Activated T-cell treated with anti-CD3 and anti-CD28 coated beads, Interleukin-2, amount 50 U/mL, for 48 hours (primary cell): Measurements from ENCODE around the gene SPRR1B.
A peak's percentile ranks its signal among the peaks of the same experiment; 100 is the strongest.
"Not testable (repeated sequence)": the region's sequence is repeated elsewhere in the genome, so short reads cannot be mapped to it uniquely, and the experiment has no call there.

Experiments used
- DNase-seq, 2 experiments: peaks; one replicate each; pipeline ENCODE4 v3.0.0-alpha.2; 2020

Gene SPRR1B

GRCh38 chr1:153030895-153031294 is at the start of gene SPRR1B:
TSS of gene SPRR1B (plus strand) at chr1:153031203. CDS start at chr1:153032346, 1,143 bp downstream.
- DNase-seq = no peak

GRCh38 chr1:152982076-152982475 is 48.9 kb upstream of the SPRR1B start:
- no peak for DNase-seq

GRCh38 chr1:152983234-152983633 is 47.8 kb upstream of the SPRR1B start:
- no peak for DNase-seq

GRCh38 chr1:152983743-152984142 is 47.3 kb upstream of the SPRR1B start, which contains the start of gene SPRR1A:
TSS of gene SPRR1A (plus strand) at chr1:152984081. CDS start at chr1:152985231, 1,150 bp downstream.
- no peak for DNase-seq

- DNase-seq = no peak
Measured at GRCh38 chr1:152986578-152986977, 44.4 kb upstream of the SPRR1B start.

- DNase-seq = no peak
Measured at GRCh38 chr1:152993186-152993585, 37.8 kb upstream of the SPRR1B start.

- no peak for DNase-seq
Measured at GRCh38 chr1:152995842-152996241, 35.2 kb upstream of the SPRR1B start.

- no peak for DNase-seq
Measured at GRCh38 chr1:152996633-152997400, 34.2 kb upstream of the SPRR1B start.

- no peak for DNase-seq
Measured at GRCh38 chr1:152997901-152998300, 33.1 kb upstream of the SPRR1B start.

- no peak for DNase-seq
Measured at GRCh38 chr1:152998476-152998875, 32.5 kb upstream of the SPRR1B start.

GRCh38 chr1:152999818-153000217 is 31.2 kb upstream of the SPRR1B start:
- DNase-seq = no peak

- no peak for DNase-seq
Measured at GRCh38 chr1:153000294-153000693, 30.7 kb upstream of the SPRR1B start.

GRCh38 chr1:153001382-153001781 is 29.6 kb upstream of the SPRR1B start, which contains the start of gene SPRR3:
TSS of gene SPRR3 (plus strand) at chr1:153001749. CDS start at chr1:153003021, 1,272 bp downstream.
- no peak for DNase-seq

- not testable (repeated sequence) for DNase-seq
Measured at GRCh38 chr1:153011235-153011758, 19.7 kb upstream of the SPRR1B start.

GRCh38 chr1:153021829-153022228 is 9.2 kb upstream of the SPRR1B start:
- DNase-seq = not testable (repeated sequence)

GRCh38 chr1:153022340-153022739 is 8.7 kb upstream of the SPRR1B start:
- DNase-seq = not testable (repeated sequence)

- DNase-seq = no peak
Measured at GRCh38 chr1:153023109-153023508, 7.9 kb upstream of the SPRR1B start.

- no peak for DNase-seq
Measured at GRCh38 chr1:153024413-153024812, 6.6 kb upstream of the SPRR1B start.

GRCh38 chr1:153025797-153026196 is 5.2 kb upstream of the SPRR1B start:
- DNase-seq = no peak

GRCh38 chr1:153028766-153029165 is 2.2 kb upstream of the SPRR1B start:
- no peak for DNase-seq

- no peak for DNase-seq
Measured at GRCh38 chr1:153032073-153032472, 1.1 kb downstream of the SPRR1B start.

- DNase-seq = peak in 1 of 2 experiments; percentile 24
Measured at GRCh38 chr1:153032677-153033308, 1.8 kb downstream of the SPRR1B start.

GRCh38 chr1:153035211-153035610 is 4.2 kb downstream of the SPRR1B start:
- no peak for DNase-seq
